Naive thymus-derived CD4-positive, alpha-beta T cell (primary cell): ENCODE results near the gene DUSP7. TPM values are rescaled to one million over a fixed set of nuclear protein-coding genes. Genes with fewer than 3 reads are reported as not detected.

Experiments used
- ATAC-seq: fragments of 150-1000 bp; cut with Tn5 transposase; 2 replicates; pipeline ENCODE4 v1.10.0; 2021; ENCODE audit warnings: mild to moderate bottlenecking, moderate library complexity
- CTCF ChIA-PET: fragments of 350-600 bp; sonication (Branson Sonifier 250); formaldehyde crosslinking; loops from one replicate; lab custom pipeline; 2021; ENCODE audit warnings: antibody characterized with exemption; lab: Charles Lee
- POLR2A ChIA-PET: fragments of 350-600 bp; sonication (Branson Sonifier 250); formaldehyde crosslinking; loops from one replicate; lab custom pipeline; 2021; ENCODE audit warnings: antibody characterized with exemption, inconsistent platforms; lab: Charles Lee
- DNase-seq, 9 donors: peaks; one replicate each; pipeline versions ENCODE4 v3.0.0 to v3.0.0-alpha.2; 2020 to 2022; ENCODE audit warnings: mixed read lengths in 1 of 9
- H3K27ac ChIP-seq: one replicate; pipeline ENCODE4 v1.7.0; 2013; ENCODE audit warnings: mild to moderate bottlenecking, low read depth, low read length, moderate library complexity
- H3K27me3 ChIP-seq, 2 donors: one replicate each; pipeline ENCODE4 v1.7.0; 2013; ENCODE audit warnings: low read length in 2 of 2, mild to moderate bottlenecking in 2 of 2, moderate library complexity in 2 of 2; ENCODE audit not compliant: control insufficient read depth in 2 of 2, insufficient read depth in 2 of 2
- H3K36me3 ChIP-seq, 3 experiments: 1 replicate in 2 of 3; 2 replicates in 1 of 3; pipeline ENCODE4 v1.7.0; 2013; ENCODE audit warnings: low read length in 3 of 3, mild to moderate bottlenecking in 3 of 3, moderate library complexity in 1 of 3; ENCODE audit not compliant: insufficient read depth in 3 of 3, control insufficient read depth in 2 of 3
- H3K4me1 ChIP-seq, 2 donors: one replicate each; pipeline ENCODE4 v1.7.0; 2013; ENCODE audit warnings: low read length in 2 of 2, mild to moderate bottlenecking in 2 of 2, moderate library complexity in 1 of 2; ENCODE audit not compliant: control insufficient read depth in 2 of 2, insufficient read depth in 2 of 2
- H3K4me3 ChIP-seq: 2 replicates; pipeline ENCODE4 v1.7.0; 2013; ENCODE audit warnings: mild to moderate bottlenecking, low read length
- H3K9me3 ChIP-seq, 3 experiments: 1 replicate in 2 of 3; 2 replicates in 1 of 3; pipeline ENCODE4 v1.7.0; 2013; ENCODE audit warnings: low read length in 3 of 3; ENCODE audit not compliant: control insufficient read depth in 2 of 3
- H3K27ac Mint-ChIP-seq, 9 donors: one replicate each; pipeline ENCODE4 v1.8.0; 2020 to 2022; ENCODE audit warnings: mixed read lengths in 9 of 9, mild to moderate bottlenecking in 8 of 9, moderate library complexity in 5 of 9, inconsistent platforms in 2 of 9
- H3K27me3 Mint-ChIP-seq, 5 donors: one replicate each; pipeline ENCODE4 v1.8.0; 2021 to 2022; ENCODE audit warnings: mixed read lengths in 5 of 5, mild to moderate bottlenecking in 1 of 5
- H3K36me3 Mint-ChIP-seq, 5 donors: one replicate each; pipeline ENCODE4 v1.8.0; 2020 to 2022; ENCODE audit warnings: mixed read lengths in 5 of 5, mild to moderate bottlenecking in 3 of 5, inconsistent platforms in 1 of 5
- H3K4me1 Mint-ChIP-seq, 7 donors: one replicate each; pipeline ENCODE4 v1.8.0; 2020 to 2022; ENCODE audit warnings: mixed read lengths in 7 of 7, mild to moderate bottlenecking in 3 of 7, inconsistent platforms in 1 of 7
- H3K4me3 Mint-ChIP-seq, 10 donors: one replicate each; pipeline ENCODE4 v1.8.0; 2020 to 2022; ENCODE audit warnings: mild to moderate bottlenecking in 10 of 10, mixed read lengths in 10 of 10, moderate library complexity in 6 of 10, inconsistent platforms in 2 of 10
- H3K9me3 Mint-ChIP-seq, 11 donors: one replicate each; pipeline ENCODE4 v1.8.0; 2020 to 2022; ENCODE audit warnings: mixed read lengths in 11 of 11, mild to moderate bottlenecking in 4 of 11, inconsistent platforms in 1 of 11, moderate library complexity in 1 of 11
- intact Hi-C, 2 donors: fragments of 100-400 bp; cut with micrococcal nuclease; formaldehyde crosslinking; loops; one replicate each; pipeline ENCODE4 v1.15.1; 2023
- polyA plus RNA-seq, 2 donors: library from polyadenylated mRNA; unstranded; fragments of 300-500 nt; fragmentation: Illumina TruSeq; gene quantifications; one replicate each; pipeline ENCODE4 v1.2.3, GENCODE V29; 2021
- total RNA-seq, 6 experiments: library from RNA in 5 of 6; stranded (reverse) in 5 of 6; gene quantifications; 1 replicate in 5 of 6; 2 replicates in 1 of 6; pipeline ENCODE4 v1.2.3 and lab custom pipeline; 2021 to 2026

Gene DUSP7
- total and polyA plus RNA-seq, 7 experiments from 2014 or later: 4.9 to 41.5 (median 18.1) TPM

DNA sequence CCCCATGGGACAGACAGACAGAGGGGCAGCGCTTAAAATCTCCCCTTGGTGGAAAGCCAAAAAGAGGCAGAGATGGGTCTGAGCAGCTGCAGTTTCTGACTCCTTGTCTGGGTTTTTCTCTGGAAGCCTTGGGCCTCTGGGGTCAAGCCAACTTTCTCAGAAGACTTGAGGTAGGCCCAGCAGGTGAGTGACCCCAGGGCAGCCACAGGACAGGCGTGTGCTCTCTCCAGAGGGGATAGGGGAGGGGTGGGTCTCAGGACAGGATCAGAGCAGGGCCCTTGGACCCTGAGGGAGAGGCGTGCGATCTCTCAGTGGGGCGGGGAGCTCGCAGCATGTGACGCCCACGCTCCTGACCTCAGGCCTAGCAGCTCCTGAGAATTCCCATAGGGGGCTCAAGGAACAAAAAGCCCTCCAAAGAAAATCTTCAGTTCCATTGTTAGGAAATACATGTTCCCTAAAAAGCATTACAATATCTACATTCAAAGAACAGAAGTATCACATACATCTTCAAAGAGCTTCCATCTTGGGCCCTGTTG is 34.6 kb upstream of the DUSP7 start:
- Mint-ChIP-seq H3K36me3 (no peaks in the 10 kb centered on the region), H3K9me3 (no peaks in the 10 kb centered on the region), H3K4me1 (peaks cover 11 to 27% (median 17%) of the 10 kb centered on the region in 7 donors), H3K4me3 (no peak overlapping the region), H3K27me3 (no peaks in the 10 kb centered on the region), H3K27ac (no peak overlapping the region)
- Histone ChIP-seq H3K4me3 (no peak overlapping the region), H3K27ac (no peak overlapping the region), H3K9me3 (no peaks in the 10 kb centered on the region), H3K36me3 (no peaks in the 10 kb centered on the region), H3K4me1 (peaks cover 0 to 5% of the 10 kb centered on the region in 2 donors), H3K27me3 (no peaks in the 10 kb centered on the region)
- DNase-seq (no peak), ATAC-seq (no peak)
- CTCF ChIA-PET: no interaction called here
- POLR2A ChIA-PET: no interaction called here
- intact Hi-C loops: no loop called here

DNA sequence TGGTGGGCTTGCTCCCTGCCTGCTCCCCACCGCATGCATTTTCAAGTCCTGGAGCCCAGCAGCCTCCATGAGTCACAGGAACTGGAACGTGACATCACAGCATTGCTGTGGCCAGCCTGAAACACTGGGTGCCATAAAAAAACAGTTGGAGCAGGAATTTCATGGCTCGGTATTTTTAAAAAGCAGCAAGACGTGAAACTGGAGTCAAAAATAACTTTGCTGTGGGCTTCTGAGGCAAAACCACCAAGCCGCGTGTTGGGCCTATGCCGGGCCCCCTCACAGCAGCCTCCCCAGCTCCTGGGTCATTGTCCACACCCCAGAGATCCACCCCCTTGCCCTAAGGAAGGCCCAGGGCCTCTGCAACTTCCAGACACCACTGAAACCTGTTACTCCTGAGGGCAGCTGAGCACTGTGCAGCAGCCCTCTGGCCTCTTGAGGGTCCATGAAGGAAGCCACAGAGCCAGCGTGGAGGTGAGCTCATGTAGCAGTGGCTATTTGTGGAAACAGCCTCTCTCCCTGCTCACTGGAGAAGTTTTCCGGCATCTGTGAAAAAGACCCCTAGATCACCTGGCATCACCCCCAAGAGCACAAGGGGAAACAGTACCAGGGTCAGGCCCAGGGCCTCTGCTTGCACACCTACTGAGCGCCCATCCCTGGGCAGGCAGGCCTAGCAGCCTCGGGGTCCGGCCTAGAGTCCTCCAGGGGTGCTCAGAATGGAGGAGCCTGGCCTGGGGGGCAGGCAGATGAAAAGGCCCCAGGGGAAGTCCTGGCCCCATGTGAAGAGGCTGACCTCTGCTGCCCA is 34.0 kb upstream of the DUSP7 start:
- peaks cover 11 to 30% (median 19%) of the 10 kb centered on the region in 7 donors for H3K4me1 Mint-ChIP-seq
- no peaks in the 10 kb centered on the region for H3K27me3 Mint-ChIP-seq
- no peak overlapping the region for H3K27ac ChIP-seq
- H3K4me3 ChIP-seq: no peak overlapping the region
- H3K27ac Mint-ChIP-seq: no peak overlapping the region
- H3K36me3 ChIP-seq: no peaks in the 10 kb centered on the region
- intact Hi-C loops: no loop called here
- ChIA-PET POLR2A (no interaction called here), CTCF (no interaction called here)
- no peak for DNase-seq
- no peak for ATAC-seq
- H3K27me3 ChIP-seq: no peaks in the 10 kb centered on the region
- no peaks in the 10 kb centered on the region for H3K9me3 ChIP-seq
- peaks cover 0 to 5% of the 10 kb centered on the region in 2 donors for H3K4me1 ChIP-seq
- no peaks in the 10 kb centered on the region for H3K36me3 Mint-ChIP-seq
- H3K9me3 Mint-ChIP-seq: no peaks in the 10 kb centered on the region
- H3K4me3 Mint-ChIP-seq: no peak overlapping the region

DNA sequence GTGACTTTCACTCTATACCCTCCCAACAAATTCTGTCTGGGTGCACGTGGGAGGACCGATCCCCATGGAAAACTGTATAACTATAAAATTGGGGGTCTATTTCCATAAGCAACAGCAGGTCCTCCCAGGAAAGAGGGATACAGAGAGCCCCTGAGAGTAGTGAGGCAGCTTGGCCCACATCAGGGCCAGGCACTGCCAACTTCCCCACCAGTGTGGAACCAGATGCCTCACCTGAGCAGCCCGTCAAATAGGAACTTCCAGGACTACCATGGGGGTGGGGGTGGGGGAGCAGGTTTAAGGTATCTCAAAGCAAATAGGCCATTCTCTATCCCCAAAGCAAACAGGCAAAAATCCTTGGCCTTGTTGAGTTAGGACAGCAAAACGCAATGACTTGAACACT is 33.3 kb upstream of the DUSP7 start:
- no peaks in the 10 kb centered on the region for H3K36me3 Mint-ChIP-seq
- CTCF ChIA-PET: interaction anchor here (0.6 kb wide), 1 partner anchor 147 kb away, joined by 3 read pairs; no protein-coding TSS in a partner anchor
- peak overlapping the region in 1 of 9 donors; percentile 59 for H3K27ac Mint-ChIP-seq
- no peaks in the 10 kb centered on the region for H3K27me3 Mint-ChIP-seq
- Histone ChIP-seq H3K4me1 (peaks cover 0 to 5% of the 10 kb centered on the region in 2 donors), H3K27me3 (no peaks in the 10 kb centered on the region), H3K4me3 (no peak overlapping the region), H3K9me3 (no peaks in the 10 kb centered on the region), H3K27ac (no peak overlapping the region), H3K36me3 (no peaks in the 10 kb centered on the region)
- peaks cover 11 to 30% (median 19%) of the 10 kb centered on the region in 7 donors for H3K4me1 Mint-ChIP-seq
- no peak for ATAC-seq
- no peak for DNase-seq
- H3K4me3 Mint-ChIP-seq: no peak overlapping the region
- H3K9me3 Mint-ChIP-seq: no peaks in the 10 kb centered on the region
- intact Hi-C loops: no loop called here
- POLR2A ChIA-PET: no interaction called here

- no peaks in the 10 kb centered on the region for H3K27me3 Mint-ChIP-seq
- H3K4me3 Mint-ChIP-seq: no peak overlapping the region
- POLR2A ChIA-PET: no interaction called here
- peak; percentile 75 for ATAC-seq
- Histone ChIP-seq H3K27ac (no peak overlapping the region), H3K27me3 (no peaks in the 10 kb centered on the region), H3K9me3 (no peaks in the 10 kb centered on the region), H3K4me3 (no peak overlapping the region), H3K36me3 (no peaks in the 10 kb centered on the region), H3K4me1 (peaks cover 0 to 5% of the 10 kb centered on the region in 2 donors)
- intact Hi-C loops: no loop called here
- no peak for DNase-seq
- H3K4me1 Mint-ChIP-seq: peaks cover 11 to 30% (median 19%) of the 10 kb centered on the region in 7 donors
- H3K36me3 Mint-ChIP-seq: no peaks in the 10 kb centered on the region
- peak overlapping the region in 1 of 9 donors; percentile 67 for H3K27ac Mint-ChIP-seq
- H3K9me3 Mint-ChIP-seq: no peaks in the 10 kb centered on the region
- CTCF ChIA-PET: interaction anchor here (0.6 kb wide), 1 partner anchor 146 kb away, joined by 3 read pairs; no protein-coding TSS in a partner anchor
Measured at GRCh38 chr3:52088445-52089367, 32.3 kb upstream of the DUSP7 start.

GRCh38 chr3:52087731-52088130 is 31.4 kb upstream of the DUSP7 start:
- Mint-ChIP-seq H3K9me3 (no peaks in the 10 kb centered on the region), H3K27me3 (no peaks in the 10 kb centered on the region), H3K4me3 (no peak overlapping the region), H3K36me3 (no peaks in the 10 kb centered on the region), H3K4me1 (peaks cover 11 to 30% (median 19%) of the 10 kb centered on the region in 7 donors), H3K27ac (peak overlapping the region in 2 of 9 donors; percentile 45 to 77)
- no peak overlapping the region for H3K27ac ChIP-seq
- H3K36me3 ChIP-seq: no peaks in the 10 kb centered on the region
- ATAC-seq (no peak), DNase-seq (no peak)
- ChIA-PET POLR2A (no interaction called here), CTCF (interaction anchor here (0.5 kb wide), 1 partner anchor 40 kb away, joined by 5 read pairs; no protein-coding TSS in a partner anchor)
- H3K4me1 ChIP-seq: peaks cover 0 to 5% of the 10 kb centered on the region in 2 donors
- H3K9me3 ChIP-seq: no peaks in the 10 kb centered on the region
- no peak overlapping the region for H3K4me3 ChIP-seq
- intact Hi-C loops: no loop called here
- no peaks in the 10 kb centered on the region for H3K27me3 ChIP-seq

- H3K27ac ChIP-seq: no peak overlapping the region
- ChIA-PET CTCF (interaction anchor here (0.5 kb wide), 1 partner anchor 40 kb away, joined by 5 read pairs; no protein-coding TSS in a partner anchor), POLR2A (interaction anchor here (0.5 kb wide), 1 partner anchor 566 kb away, joined by 3 read pairs; no protein-coding TSS in a partner anchor)
Measured at GRCh38 chr3:52086976-52087663, 30.7 kb upstream of the DUSP7 start.

More at GRCh38 chr3:52086976-52087663, 30.7 kb upstream of the DUSP7 start:
- Histone ChIP-seq H3K9me3 (no peaks in the 10 kb centered on the region), H3K36me3 (no peaks in the 10 kb centered on the region), H3K27me3 (no peaks in the 10 kb centered on the region), H3K4me1 (peaks cover 0 to 5% of the 10 kb centered on the region in 2 donors), H3K4me3 (no peak overlapping the region)
- DNase-seq (no peak), ATAC-seq (peak; percentile 22)
- intact Hi-C loops: no loop called here
- Mint-ChIP-seq H3K27ac (peak overlapping the region in 4 of 9 donors; percentile 12 to 77 (median 56)), H3K36me3 (no peaks in the 10 kb centered on the region), H3K27me3 (no peaks in the 10 kb centered on the region), H3K4me3 (peak overlapping the region in 1 of 10 donors; percentile 2), H3K9me3 (no peaks in the 10 kb centered on the region), H3K4me1 (peaks cover 11 to 30% (median 19%) of the 10 kb centered on the region in 7 donors)
